ENCODE measurements around the gene WIZ.

DNA sequence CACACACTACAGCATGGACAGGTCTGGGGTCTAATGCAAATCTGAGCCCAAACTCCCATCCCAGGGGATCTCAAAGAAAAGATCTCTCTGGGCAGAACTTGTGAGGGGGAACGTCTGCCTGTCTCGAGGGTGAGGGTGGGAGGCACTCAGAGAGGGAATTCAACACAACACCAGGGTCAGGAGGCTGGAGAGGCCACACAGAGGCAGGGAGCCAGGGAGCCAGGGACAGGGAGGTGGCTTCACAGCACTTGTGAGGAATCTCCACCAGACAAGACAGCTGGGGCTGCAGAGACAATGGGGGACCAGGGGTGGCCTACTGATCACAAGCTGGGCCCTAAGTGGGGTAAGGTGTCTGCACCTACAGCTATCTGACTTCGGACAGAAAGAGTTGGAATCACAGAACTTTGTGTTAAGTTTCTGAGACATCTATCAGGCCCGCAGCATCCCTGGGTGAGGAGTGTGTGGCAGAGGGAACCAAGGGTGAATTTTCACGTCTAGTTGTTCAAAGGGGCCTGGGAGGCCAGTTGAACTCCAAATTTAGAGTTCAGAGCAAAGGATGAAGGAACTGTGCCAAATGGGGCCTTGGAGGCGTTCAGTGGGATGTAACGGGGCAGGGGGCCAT, 18.2 kb downstream of the WIZ start:
- TF ChIP-seq JUN (IDR thresholded peaks at IDR 0.05; ENCODE audit: low read depth, low read length): no peak
- no peak for TF ChIP-seq CEBPB (IDR thresholded peaks at IDR 0.05; ENCODE audit: low read depth, low read length)
- TF ChIP-seq, protein P1, sequence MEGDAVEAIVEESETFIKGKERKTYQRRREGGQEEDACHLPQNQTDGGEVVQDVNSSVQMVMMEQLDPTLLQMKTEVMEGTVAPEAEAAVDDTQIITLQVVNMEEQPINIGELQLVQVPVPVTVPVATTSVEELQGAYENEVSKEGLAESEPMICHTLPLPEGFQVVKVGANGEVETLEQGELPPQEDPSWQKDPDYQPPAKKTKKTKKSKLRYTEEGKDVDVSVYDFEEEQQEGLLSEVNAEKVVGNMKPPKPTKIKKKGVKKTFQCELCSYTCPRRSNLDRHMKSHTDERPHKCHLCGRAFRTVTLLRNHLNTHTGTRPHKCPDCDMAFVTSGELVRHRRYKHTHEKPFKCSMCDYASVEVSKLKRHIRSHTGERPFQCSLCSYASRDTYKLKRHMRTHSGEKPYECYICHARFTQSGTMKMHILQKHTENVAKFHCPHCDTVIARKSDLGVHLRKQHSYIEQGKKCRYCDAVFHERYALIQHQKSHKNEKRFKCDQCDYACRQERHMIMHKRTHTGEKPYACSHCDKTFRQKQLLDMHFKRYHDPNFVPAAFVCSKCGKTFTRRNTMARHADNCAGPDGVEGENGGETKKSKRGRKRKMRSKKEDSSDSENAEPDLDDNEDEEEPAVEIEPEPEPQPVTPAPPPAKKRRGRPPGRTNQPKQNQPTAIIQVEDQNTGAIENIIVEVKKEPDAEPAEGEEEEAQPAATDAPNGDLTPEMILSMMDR (IDR thresholded peaks at IDR 0.05; ENCODE audit: control extremely low read depth in 1 of 3, insufficient read depth in 1 of 3, low read depth in 1 of 3, low read length in 3 of 3): no peak
- TF ChIP-seq EZH2 (IDR thresholded peaks at IDR 0.05; ENCODE audit: low read depth, low read length, severe bottlenecking): no peak
- TF ChIP-seq BCL11A (IDR thresholded peaks at IDR 0.05; ENCODE audit: low read depth in 2 of 2, low read length in 2 of 2): no peak
- no peak for TF ChIP-seq GABPA (IDR thresholded peaks at IDR 0.05; ENCODE audit: borderline replicate concordance, insufficient read depth, low read length)
- no peak for TF ChIP-seq CTBP2 (IDR thresholded peaks at IDR 0.05; ENCODE audit: borderline replicate concordance, insufficient read depth, insufficient read length, low read length)
- TF ChIP-seq TAF1 (IDR thresholded peaks at IDR 0.05; ENCODE audit: low read depth, low read length): no peak

All from H1 (cell line).